HS-27A (cell line): ENCODE measurements around the gene PROZ.

Experiments used
- DNase-seq: peaks from one replicate; pipeline ENCODE4 v3.0.0-alpha.2; 2012; ENCODE audit warnings: low read depth, missing footprints

Gene PROZ

GRCh38 chr13:113179374-113180230 is 21.2 kb downstream of the PROZ start:
- no peak for DNase-seq

GRCh38 chr13:113182046-113182445 is 23.6 kb downstream of the PROZ start:
- no peak for DNase-seq

- DNase-seq, result no peak
These were observed 25.1 kb downstream of the PROZ start for GRCh38 chr13:113183450-113184129.

GRCh38 chr13:113184568-113185440 is 26.4 kb downstream of the PROZ start:
- no peak for DNase-seq

DNA sequence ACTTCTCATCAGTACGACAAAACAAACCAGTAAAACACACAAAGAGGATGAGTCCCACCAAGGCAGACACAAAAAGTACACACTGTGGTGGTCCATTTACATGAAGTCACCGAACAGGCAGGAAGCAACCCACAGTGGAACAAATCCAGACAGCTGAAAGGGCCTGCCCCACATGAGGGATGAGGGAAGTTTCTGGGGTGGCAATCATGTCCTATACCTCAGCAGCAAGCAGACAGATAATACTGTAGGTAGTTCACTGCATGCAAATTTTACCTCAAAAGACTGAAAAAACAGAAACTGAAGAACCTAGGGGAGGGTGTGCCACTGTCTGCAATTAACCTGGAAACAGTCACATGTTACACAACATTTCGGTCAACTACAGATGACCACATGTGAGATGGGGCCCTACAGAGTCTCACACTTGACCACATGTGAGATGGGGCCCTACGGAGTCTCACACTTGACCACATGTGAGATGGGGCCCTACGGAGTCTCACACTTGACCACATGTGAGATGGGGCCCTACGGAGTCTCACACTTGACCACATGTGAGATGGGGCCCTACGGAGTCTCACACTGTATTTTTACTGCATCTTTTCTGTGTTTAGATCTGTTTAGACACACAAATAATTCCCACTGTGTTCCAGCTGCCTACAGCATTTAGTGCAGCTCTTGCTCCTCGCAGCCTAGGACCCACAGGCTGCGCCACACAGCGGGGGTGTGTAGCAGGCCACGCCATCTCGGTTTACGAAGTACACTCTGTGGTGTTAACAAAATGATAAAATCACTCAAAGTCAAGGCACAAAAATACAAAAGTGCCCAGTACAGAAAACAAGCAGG is 27.8 kb downstream of the PROZ start:
- DNase-seq, result no peak

GRCh38 chr13:113187263-113187669 is 28.8 kb downstream of the PROZ start:
- DNase-seq, result peak; percentile 94

DNA sequence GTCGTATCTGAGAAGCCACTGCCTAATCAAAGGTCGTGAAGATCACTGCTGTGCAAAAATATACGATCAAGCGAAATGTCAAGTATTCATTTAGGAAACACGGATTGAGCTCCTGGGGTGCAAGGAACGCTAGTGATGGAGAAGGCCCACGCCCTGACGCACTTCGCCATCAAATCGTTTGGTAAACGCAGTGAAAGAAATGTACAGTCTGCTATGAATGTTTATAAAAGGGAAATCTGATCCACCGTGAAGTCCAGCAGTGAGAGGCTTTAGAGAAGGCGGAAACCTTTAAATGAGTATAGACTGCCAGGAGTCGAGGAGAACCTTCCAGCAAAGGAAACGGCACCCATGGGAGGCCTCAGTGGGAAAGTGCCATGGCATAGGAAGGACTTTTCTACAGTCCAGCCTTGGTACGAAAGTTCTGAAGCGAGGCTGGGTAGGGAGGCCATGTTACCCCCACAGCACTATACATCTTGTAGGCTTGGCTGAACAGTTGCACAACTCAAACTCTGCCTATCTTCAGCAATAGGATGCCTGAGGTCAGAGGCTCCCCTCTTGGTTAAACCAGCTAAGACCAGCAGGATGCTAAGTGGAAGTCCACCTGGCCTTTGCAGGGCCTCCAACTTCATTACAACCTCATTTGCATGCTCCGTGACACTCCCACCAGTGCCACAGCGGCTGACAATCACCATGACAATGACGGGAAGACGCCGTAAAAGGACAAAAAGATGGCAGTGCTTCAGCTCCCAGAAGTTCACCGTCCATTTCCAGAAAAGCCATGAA is 29.6 kb downstream of the PROZ start:
- no peak for DNase-seq

DNA sequence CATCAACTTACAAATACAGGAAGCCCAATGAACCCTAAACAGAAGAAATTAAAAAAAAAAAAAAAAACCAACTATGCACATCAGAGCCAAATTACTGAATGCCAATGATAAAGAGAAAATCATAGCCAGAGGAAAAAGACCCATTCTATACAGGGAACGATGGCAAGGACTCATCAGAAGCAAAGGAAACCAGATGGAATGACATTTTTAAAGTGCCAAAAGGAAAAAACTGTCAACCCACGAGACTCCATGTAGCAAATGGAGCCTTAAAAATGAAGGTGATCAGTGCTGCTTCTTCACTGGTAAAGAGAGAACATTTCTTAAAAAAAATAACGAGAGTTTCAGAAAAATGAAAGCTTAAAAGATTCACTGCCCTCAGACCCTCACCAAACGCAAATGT is 31.7 kb downstream of the PROZ start:
- DNase-seq, result no peak

DNA sequence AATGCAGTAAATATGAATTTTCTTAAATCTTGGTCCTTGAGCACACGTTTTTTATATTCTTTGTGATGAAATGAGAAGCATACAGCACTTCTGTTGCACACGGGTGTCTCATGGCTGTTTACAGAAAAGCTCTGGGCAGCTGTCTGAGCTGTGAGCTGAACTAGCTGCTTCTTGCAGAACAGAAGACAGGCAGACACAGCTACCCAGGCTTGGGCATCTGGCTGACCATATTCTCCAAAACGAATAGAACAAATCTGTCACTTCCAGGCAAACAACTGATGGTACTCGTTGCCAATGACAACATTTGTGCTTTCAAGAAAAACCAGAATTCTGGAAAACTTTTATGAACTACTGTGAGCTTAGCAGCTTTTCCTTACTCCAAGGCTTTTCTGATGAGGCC is 33.8 kb downstream of the PROZ start:
- DNase-seq, result no peak

- DNase-seq, result no peak
These were observed 34.5 kb downstream of the PROZ start for GRCh38 chr13:113192902-113193301.

DNA sequence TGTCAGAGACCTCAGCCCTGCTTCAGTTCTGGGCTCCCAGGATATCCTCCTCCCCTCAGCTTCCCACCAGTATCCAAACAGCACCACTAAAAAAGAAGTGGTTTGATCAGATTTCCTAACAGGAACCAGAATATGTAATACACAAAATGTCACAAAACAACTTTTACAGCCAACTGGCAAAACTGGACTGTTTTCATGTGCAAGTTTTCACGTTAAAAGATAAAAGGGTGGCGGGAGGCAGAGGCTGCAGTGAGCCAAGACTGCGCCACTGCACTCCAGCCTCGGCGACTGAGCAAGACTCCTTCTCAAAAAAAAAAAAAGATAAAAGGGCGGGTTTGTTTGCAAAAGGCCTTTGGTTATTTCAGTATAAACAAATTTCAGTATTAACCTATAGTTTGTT is 36.9 kb downstream of the PROZ start:
- DNase-seq, result no peak

DNA sequence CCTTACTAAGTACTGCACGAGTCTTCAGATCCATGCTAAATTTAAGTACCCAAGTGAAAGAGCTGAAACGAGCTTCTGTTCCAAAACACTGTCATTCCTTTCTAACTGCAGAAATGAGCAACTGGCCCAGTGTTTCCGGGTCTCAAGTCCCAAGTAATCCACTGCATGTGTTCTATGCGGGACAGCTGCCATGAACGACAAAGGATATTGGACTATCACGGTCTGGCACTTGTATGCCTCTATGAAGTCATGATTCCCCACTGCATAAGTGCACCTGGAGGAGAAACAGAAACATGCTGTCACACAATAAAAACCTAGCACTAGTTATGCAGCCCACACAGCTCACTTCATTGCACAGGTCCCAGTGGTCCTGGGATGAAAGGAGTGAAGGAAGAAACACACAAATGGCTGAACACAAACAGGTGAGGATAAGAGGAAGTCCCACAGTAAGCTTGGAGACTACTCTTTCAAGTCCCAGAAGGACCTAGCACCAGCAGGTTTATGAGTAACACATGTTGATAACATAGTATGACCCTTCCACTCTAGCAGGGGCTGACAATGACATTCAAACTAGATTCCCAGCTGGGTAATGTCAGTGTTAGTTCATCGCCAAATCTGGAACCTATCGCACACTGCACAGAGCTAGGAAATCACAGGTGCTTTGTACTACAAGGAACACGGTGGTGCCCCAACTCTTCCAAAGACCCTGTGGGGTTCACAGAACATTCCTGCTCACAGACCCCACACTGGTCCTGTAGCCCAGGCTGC is 38.7 kb downstream of the PROZ start:
- DNase-seq, result no peak

DNA sequence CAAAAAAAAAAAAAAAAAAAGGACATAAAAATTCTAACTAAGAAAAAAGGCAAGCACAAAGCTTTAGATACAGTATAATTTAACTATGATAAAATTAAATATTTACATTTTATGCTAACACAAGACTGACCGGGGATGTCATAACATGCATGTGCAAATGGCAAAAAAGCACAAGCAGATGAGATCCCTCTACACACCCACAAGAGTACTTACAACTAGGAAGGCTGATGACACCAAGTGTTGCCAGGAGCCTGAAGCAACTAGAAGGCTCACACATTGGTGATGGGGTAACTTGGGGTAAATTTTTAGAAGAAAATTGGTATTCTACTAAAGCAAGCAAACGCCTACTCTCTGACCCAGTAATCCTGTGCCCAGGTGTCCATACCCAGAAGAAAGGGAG is 43.4 kb downstream of the PROZ start:
- DNase-seq, result no peak

DNA sequence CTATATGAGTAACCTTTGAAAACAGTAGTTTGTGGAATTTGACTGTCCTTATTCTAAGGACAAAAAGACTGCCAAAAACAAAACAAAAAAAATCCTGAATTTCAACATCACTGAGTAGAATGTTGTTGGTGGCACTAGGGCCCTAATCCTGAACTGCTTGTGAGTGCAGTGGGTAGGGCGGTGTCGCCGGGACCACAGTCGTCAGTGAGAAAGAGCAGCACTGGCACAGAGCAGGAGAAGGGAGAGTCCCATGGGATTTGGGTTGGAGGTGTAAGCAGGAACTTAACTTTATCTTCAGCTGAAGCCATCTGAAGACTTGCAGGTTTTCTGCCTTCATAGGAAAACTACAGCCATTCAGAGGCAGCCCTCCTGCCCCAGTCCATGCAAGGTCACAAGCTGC is 44.5 kb downstream of the PROZ start:
- DNase-seq, result no peak

GRCh38 chr13:113203507-113204377 is 45.3 kb downstream of the PROZ start:
- no peak for DNase-seq

GRCh38 chr13:113204378-113204734 is 45.9 kb downstream of the PROZ start:
- no peak for DNase-seq

- DNase-seq, result no peak
These were observed 47.0 kb downstream of the PROZ start for GRCh38 chr13:113205428-113205931.

- no peak for DNase-seq
These were observed 49.0 kb downstream of the PROZ start for GRCh38 chr13:113207460-113207859.

GRCh38 chr13:113207890-113208420 is 49.5 kb downstream of the PROZ start:
- no peak for DNase-seq
